Gastroesophageal sphincter (tissue), 4 donors: Measurements from ENCODE around the gene CD247. TPM values are rescaled to one million over a fixed set of nuclear protein-coding genes. Genes with fewer than 3 reads are reported as not detected.

ENCODE experiments used
- ATAC-seq: fragments of 150-250 bp; one replicate; pipeline ENCODE4 v1.9.1; 2016; ENCODE audit warnings: mild to moderate bottlenecking, moderate library complexity
- H3K27ac ChIP-seq, 4 donors: fragments of 200-600 bp; sonication (generic) in 3 of 4; 1 replicate in 3 of 4; 2 replicates in 1 of 4; pipeline ENCODE4 v1.5.1; 2016 to 2019
- H3K27me3 ChIP-seq: fragments of 200-600 bp; sonication (generic); one replicate; pipeline ENCODE4 v1.5.1; 2019
- H3K36me3 ChIP-seq, 2 donors: fragments of 200-600 bp; sonication (generic); one replicate each; pipeline ENCODE4 v1.5.1; 2019; ENCODE audit warnings: control low read depth in 1 of 2
- H3K4me1 ChIP-seq, 3 donors: fragments of 200-600 bp; sonication (generic); 1 replicate in 2 of 3; 2 replicates in 1 of 3; pipeline ENCODE4 v1.5.1; 2016 to 2019; ENCODE audit warnings: control low read depth in 2 of 3
- H3K4me3 ChIP-seq, 2 donors: fragments of 200-600 bp; sonication (generic); one replicate each; pipeline ENCODE4 v1.5.1; 2019; ENCODE audit warnings: mild to moderate bottlenecking in 1 of 2, moderate library complexity in 1 of 2
- H3K9me3 ChIP-seq, 3 donors: fragments of 200-600 bp; sonication (generic); one replicate each; pipeline ENCODE4 v1.5.1; 2017 to 2019; ENCODE audit warnings: control low read depth in 2 of 3
- CTCF ChIP-seq, 4 experiments: fragments of 200-600 bp in 2 of 4; fragments of 450-650 bp in 2 of 4; sonication (generic) in 1 of 4; IDR thresholded peaks; one replicate each; pipeline ENCODE4 v1.5.1; 2017 to 2019; ENCODE audit warnings: antibody characterized with exemption in 4 of 4, mild to moderate bottlenecking in 2 of 4, moderate library complexity in 2 of 4
- EP300 ChIP-seq: sonication (generic); formaldehyde crosslinking; IDR thresholded peaks from one replicate; pipeline ENCODE4 v1.6.1; 2017; ENCODE audit warnings: antibody characterized with exemption, mild to moderate bottlenecking
- POLR2A ChIP-seq, 2 donors: fragments of 450-650 bp; IDR thresholded peaks; one replicate each; pipeline ENCODE4 v1.6.1; 2017; ENCODE audit warnings: antibody characterized with exemption in 2 of 2, mild to moderate bottlenecking in 2 of 2, moderate library complexity in 1 of 2
- POLR2AphosphoS5 ChIP-seq: sonication (generic); formaldehyde crosslinking; IDR thresholded peaks from one replicate; pipeline ENCODE4 v1.6.1; 2017; ENCODE audit warnings: antibody characterized with exemption
- WGBS, 2 donors: methylation state at CpG; one replicate each; pipeline ENCODE4 v1.1.5; 2018; ENCODE audit warnings: low coverage in 1 of 2; 5-methylcytosine and 5-hydroxymethylcytosine counted together
- total RNA-seq, 4 donors: library from RNA; depleted of rRNA; stranded (reverse); fragments of >200 nt; gene quantifications; one replicate each; pipeline ENCODE4 v1.1.0, GENCODE V29; 2016

Gene CD247
- total RNA-seq, 4 donors from 2014 or later = 0.31 to 1.3 (median 0.45) TPM; not detected in 1

- Histone ChIP-seq H3K27ac (no peak overlapping the region), H3K9me3 (no peaks in the 10 kb centered on the region), H3K4me3 (no peak overlapping the region), H3K27me3 (peaks cover 24% of the 10 kb centered on the region), H3K36me3 (no peaks in the 10 kb centered on the region), H3K4me1 (peaks cover 0 to 14% (median 7%) of the 10 kb centered on the region in 3 donors)
- WGBS, 2 donors = 86 to 100% methylated on average over 3 to 14 of the region's 17 CpGs
- ATAC-seq = no peak
- TF ChIP-seq CTCF (IDR thresholded peaks at IDR 0.05) = no peak
Measured at GRCh38 chr1:167438171-167439138, 79.9 kb downstream of the CD247 start.

- Histone ChIP-seq H3K4me3 (no peak overlapping the region), H3K9me3 (no peaks in the 10 kb centered on the region), H3K36me3 (no peaks in the 10 kb centered on the region), H3K27ac (no peak overlapping the region), H3K27me3 (peaks cover 24% of the 10 kb centered on the region), H3K4me1 (peaks cover 0 to 10% (median 7%) of the 10 kb centered on the region in 3 donors)
- no peak for ATAC-seq
- 83% methylated on average over 1 of the region's 4 CpGs; no CpG with 5 or more reads in 1 of the 2 donors for WGBS, 2 donors
- TF ChIP-seq EP300 = no peak
Measured at GRCh38 chr1:167435484-167435883, 82.8 kb downstream of the CD247 start.

GRCh38 chr1:167434306-167434705, 84.0 kb downstream of the CD247 start:
- no peak for ATAC-seq
- Histone ChIP-seq H3K4me1 (peaks cover 0 to 5% (median 2%) of the 10 kb centered on the region in 3 donors), H3K4me3 (no peak overlapping the region), H3K27ac (no peak overlapping the region), H3K9me3 (no peaks in the 10 kb centered on the region), H3K36me3 (no peaks in the 10 kb centered on the region), H3K27me3 (peaks cover 17% of the 10 kb centered on the region)
- no peak for TF ChIP-seq POLR2AphosphoS5
- TF ChIP-seq EP300 = no peak
- no peak for TF ChIP-seq CTCF (IDR thresholded peaks at IDR 0.05)
- TF ChIP-seq POLR2A (IDR thresholded peaks at IDR 0.05) = no peak
- 93% methylated on average over 3 of the region's 6 CpGs; no CpG with 5 or more reads in 1 of the 2 donors for WGBS, 2 donors

GRCh38 chr1:167433884-167434283, 84.4 kb downstream of the CD247 start:
- Histone ChIP-seq H3K4me1 (peaks cover 0 to 1% (median 0%) of the 10 kb centered on the region in 3 donors), H3K4me3 (no peak overlapping the region), H3K27ac (no peak overlapping the region), H3K36me3 (no peaks in the 10 kb centered on the region), H3K27me3 (peaks cover 12% of the 10 kb centered on the region), H3K9me3 (no peaks in the 10 kb centered on the region)
- WGBS, 2 donors = 92% methylated on average over 4 of the region's 6 CpGs; no CpG with 5 or more reads in 1 of the 2 donors
- no peak for ATAC-seq
- TF ChIP-seq POLR2A (IDR thresholded peaks at IDR 0.05) (no peak), EP300 (no peak), CTCF (IDR thresholded peaks at IDR 0.05) (no peak), POLR2AphosphoS5 (no peak)

GRCh38 chr1:167432780-167433179, 85.5 kb downstream of the CD247 start:
- no peaks in the 10 kb centered on the region for H3K9me3 ChIP-seq
- TF ChIP-seq POLR2A (IDR thresholded peaks at IDR 0.05) (no peak), POLR2AphosphoS5 (no peak), EP300 (no peak), CTCF (IDR thresholded peaks at IDR 0.05) (no peak)
- H3K4me1 ChIP-seq = no peaks in the 10 kb centered on the region
- H3K36me3 ChIP-seq = no peaks in the 10 kb centered on the region
- 95% methylated on average over 4 of the region's 7 CpGs; no CpG with 5 or more reads in 1 of the 2 donors for WGBS, 2 donors
- no peak overlapping the region for H3K27ac ChIP-seq
- H3K27me3 ChIP-seq = peaks cover 3% of the 10 kb centered on the region
- H3K4me3 ChIP-seq = no peak overlapping the region
- no peak for ATAC-seq
